Measurements from ENCODE around the gene MCC.

DNA sequence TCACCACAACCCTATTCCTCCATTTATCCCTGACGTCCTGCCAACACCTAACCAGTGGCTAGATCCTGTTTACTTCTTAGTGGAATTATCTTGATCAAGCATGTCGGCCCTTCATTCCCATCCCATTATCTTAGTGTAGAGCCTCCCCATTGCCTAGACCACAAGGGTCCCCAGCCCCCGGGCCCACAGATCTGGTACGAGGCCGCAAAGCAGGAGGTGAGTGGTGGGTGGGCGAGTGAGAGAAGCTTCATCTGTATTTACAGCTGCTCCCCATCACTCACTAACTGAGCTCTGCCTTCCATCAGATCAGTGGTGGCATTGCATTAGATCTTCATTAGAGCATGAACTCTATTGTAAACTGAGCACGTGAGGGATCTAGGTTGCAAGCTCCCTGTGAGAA lies 236.2 kb downstream of the MCC start:
- TF ChIP-seq, protein P1, sequence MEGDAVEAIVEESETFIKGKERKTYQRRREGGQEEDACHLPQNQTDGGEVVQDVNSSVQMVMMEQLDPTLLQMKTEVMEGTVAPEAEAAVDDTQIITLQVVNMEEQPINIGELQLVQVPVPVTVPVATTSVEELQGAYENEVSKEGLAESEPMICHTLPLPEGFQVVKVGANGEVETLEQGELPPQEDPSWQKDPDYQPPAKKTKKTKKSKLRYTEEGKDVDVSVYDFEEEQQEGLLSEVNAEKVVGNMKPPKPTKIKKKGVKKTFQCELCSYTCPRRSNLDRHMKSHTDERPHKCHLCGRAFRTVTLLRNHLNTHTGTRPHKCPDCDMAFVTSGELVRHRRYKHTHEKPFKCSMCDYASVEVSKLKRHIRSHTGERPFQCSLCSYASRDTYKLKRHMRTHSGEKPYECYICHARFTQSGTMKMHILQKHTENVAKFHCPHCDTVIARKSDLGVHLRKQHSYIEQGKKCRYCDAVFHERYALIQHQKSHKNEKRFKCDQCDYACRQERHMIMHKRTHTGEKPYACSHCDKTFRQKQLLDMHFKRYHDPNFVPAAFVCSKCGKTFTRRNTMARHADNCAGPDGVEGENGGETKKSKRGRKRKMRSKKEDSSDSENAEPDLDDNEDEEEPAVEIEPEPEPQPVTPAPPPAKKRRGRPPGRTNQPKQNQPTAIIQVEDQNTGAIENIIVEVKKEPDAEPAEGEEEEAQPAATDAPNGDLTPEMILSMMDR (IDR thresholded peaks at IDR 0.05; ENCODE audit: insufficient read depth, low read depth, low read length): no peak
- TF ChIP-seq EZH2 (IDR thresholded peaks at IDR 0.05; ENCODE audit: insufficient read depth, low read length): no peak
